Measurements from ENCODE around the gene PCARE. TPM values are rescaled to one million over a fixed set of nuclear protein-coding genes. Genes with fewer than 3 reads are reported as not detected.

The PCARE gene
- total and polyA plus RNA-seq, 2 donors (not counting 1 experiment from before 2014, with no cell fraction given), result not detected

DNA sequence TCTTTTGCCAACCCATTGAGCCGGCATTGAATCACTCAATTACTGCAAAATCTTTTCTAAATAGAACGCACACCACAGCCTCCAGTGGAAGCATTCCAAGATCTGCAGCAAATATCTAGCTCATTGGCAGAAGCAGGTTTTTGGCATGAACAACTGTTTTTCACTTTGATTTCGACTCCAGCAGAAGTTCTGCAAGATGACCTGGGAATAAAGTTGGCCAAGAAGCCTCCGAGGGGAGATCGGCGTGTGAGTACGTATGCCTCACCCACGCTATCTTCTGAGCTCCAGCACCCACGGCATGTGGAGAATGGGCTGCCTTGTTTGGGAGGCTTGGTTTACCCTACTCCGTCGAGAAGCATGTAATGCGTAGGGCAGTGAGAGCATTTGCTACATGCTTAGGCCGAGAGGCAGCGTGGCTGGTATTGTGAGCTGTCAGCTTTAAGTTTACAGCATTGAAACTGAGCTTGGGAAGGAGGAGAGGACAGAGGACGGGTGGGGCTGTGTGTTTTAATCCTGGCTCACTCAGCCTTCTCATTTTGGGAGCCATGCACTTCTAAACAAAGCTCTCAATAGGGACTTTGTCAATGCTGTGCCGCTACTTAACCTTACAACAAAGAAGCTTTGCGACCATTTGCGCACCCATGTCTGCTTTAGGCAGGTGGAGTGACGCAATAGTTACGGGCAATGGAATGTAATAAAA is 10.5 kb downstream of the PCARE start:
- ChIA-PET CTCF (no interaction called here), POLR2A (no interaction called here)
- Histone ChIP-seq H3K79me2 (ENCODE audit: control insufficient read depth, insufficient read depth, low read length) (no peaks in the 10 kb centered on the region), H3K36me3 (replicated peaks in 1 of 2; ENCODE audit: control extremely low read depth in 1 of 2, control insufficient read depth in 1 of 2, extremely low read depth in 1 of 2, insufficient read depth in 2 of 2, low read length in 1 of 2) (no peaks in the 10 kb centered on the region), H2AFZ (ENCODE audit: insufficient read depth, low read depth, low read length, poor library complexity, severe bottlenecking) (no peak overlapping the region), H4K20me1 (ENCODE audit: control insufficient read depth, insufficient read depth, low read length, poor library complexity, severe bottlenecking) (no peaks in the 10 kb centered on the region), H3K4me2 (replicated peaks; ENCODE audit: low read depth, low read length, poor library complexity, severe bottlenecking) (no peak overlapping the region), H3K4me3 (ENCODE audit: control extremely low read depth in 1 of 5, extremely low read depth in 1 of 5, insufficient read depth in 1 of 5, low read depth in 2 of 5, low read length in 4 of 5) (no peak overlapping the region), H3K9ac (ENCODE audit: low read length) (no peak overlapping the region), H3K9me3 (ENCODE audit: control extremely low read depth in 1 of 3, control insufficient read depth in 2 of 3, insufficient read depth in 1 of 3, low read length in 2 of 3) (no peaks in the 10 kb centered on the region), H3K27me3 (replicated peaks in 1 of 4; ENCODE audit: control extremely low read depth in 1 of 4, control insufficient read depth in 3 of 4, insufficient read depth in 4 of 4, low read length in 3 of 4) (no peaks in the 10 kb centered on the region), H3K4me1 (ENCODE audit: control insufficient read depth in 2 of 2, insufficient read depth in 2 of 2, low read length in 2 of 2) (no peaks in the 10 kb centered on the region), H3K27ac (ENCODE audit: low read length in 2 of 2) (no peak overlapping the region)
- intact Hi-C loops (cut with micrococcal nuclease), result no loop called here
- DNase-seq, result no peak
- 96% methylated on average over 14 of the region's 20 CpGs for WGBS (ENCODE audit: insufficient coverage)
- no peak overlapping the region for H3K27ac Mint-ChIP-seq
- no peak overlapping the region for H3K4me3 Mint-ChIP-seq
- no peaks in the 10 kb centered on the region for H3K9me3 Mint-ChIP-seq (ENCODE audit: insufficient read depth)
- ATAC-seq (ENCODE audit: low read depth), result no peak
- no peak for TF ChIP-seq EZH2 (IDR thresholded peaks at IDR 0.05; ENCODE audit: borderline replicate concordance, insufficient read depth, low read depth, low read length, poor library complexity, severe bottlenecking)
- TF ChIP-seq, protein P1, sequence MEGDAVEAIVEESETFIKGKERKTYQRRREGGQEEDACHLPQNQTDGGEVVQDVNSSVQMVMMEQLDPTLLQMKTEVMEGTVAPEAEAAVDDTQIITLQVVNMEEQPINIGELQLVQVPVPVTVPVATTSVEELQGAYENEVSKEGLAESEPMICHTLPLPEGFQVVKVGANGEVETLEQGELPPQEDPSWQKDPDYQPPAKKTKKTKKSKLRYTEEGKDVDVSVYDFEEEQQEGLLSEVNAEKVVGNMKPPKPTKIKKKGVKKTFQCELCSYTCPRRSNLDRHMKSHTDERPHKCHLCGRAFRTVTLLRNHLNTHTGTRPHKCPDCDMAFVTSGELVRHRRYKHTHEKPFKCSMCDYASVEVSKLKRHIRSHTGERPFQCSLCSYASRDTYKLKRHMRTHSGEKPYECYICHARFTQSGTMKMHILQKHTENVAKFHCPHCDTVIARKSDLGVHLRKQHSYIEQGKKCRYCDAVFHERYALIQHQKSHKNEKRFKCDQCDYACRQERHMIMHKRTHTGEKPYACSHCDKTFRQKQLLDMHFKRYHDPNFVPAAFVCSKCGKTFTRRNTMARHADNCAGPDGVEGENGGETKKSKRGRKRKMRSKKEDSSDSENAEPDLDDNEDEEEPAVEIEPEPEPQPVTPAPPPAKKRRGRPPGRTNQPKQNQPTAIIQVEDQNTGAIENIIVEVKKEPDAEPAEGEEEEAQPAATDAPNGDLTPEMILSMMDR (IDR thresholded peaks at IDR 0.05), result no peak
- H3K27me3 Mint-ChIP-seq, result no peaks in the 10 kb centered on the region
- H3K4me1 Mint-ChIP-seq, result no peaks in the 10 kb centered on the region

DNA sequence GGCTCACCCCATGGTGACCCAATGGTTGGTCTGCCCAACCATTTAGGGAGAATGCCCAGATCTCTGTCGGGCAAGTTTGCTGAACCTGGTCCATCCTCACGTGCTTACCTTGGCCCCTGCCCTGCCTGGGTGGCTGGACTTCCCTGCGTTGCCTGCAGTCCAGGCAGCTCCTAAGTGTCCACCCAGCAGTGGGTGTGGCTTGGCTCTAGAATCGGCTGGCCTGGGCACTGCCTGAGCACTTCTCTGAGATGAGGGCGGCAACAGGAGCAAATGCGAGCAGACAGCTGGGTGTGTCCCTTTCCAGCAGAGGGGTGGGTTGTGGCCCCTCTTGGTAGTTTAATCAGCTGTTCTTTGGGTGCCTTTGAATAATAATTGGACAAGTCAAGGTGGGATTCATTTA is 11.3 kb downstream of the PCARE start:
- ChIA-PET CTCF (no interaction called here), POLR2A (no interaction called here)
- Histone ChIP-seq H3K9ac (ENCODE audit: low read length) (no peak overlapping the region), H3K79me2 (ENCODE audit: control insufficient read depth, insufficient read depth, low read length) (no peaks in the 10 kb centered on the region), H3K4me2 (replicated peaks; ENCODE audit: low read depth, low read length, poor library complexity, severe bottlenecking) (no peak overlapping the region), H3K4me1 (ENCODE audit: control insufficient read depth in 2 of 2, insufficient read depth in 2 of 2, low read length in 2 of 2) (no peaks in the 10 kb centered on the region), H3K4me3 (ENCODE audit: control extremely low read depth in 1 of 5, extremely low read depth in 1 of 5, insufficient read depth in 1 of 5, low read depth in 2 of 5, low read length in 4 of 5) (no peak overlapping the region), H2AFZ (ENCODE audit: insufficient read depth, low read depth, low read length, poor library complexity, severe bottlenecking) (no peak overlapping the region), H3K27me3 (replicated peaks in 1 of 4; ENCODE audit: control extremely low read depth in 1 of 4, control insufficient read depth in 3 of 4, insufficient read depth in 4 of 4, low read length in 3 of 4) (no peaks in the 10 kb centered on the region), H3K9me3 (ENCODE audit: control extremely low read depth in 1 of 3, control insufficient read depth in 2 of 3, insufficient read depth in 1 of 3, low read length in 2 of 3) (no peaks in the 10 kb centered on the region), H3K27ac (ENCODE audit: low read length in 2 of 2) (no peak overlapping the region), H3K36me3 (replicated peaks in 1 of 2; ENCODE audit: control extremely low read depth in 1 of 2, control insufficient read depth in 1 of 2, extremely low read depth in 1 of 2, insufficient read depth in 2 of 2, low read length in 1 of 2) (no peaks in the 10 kb centered on the region), H4K20me1 (ENCODE audit: control insufficient read depth, insufficient read depth, low read length, poor library complexity, severe bottlenecking) (no peaks in the 10 kb centered on the region)
- no peak overlapping the region for H3K4me3 Mint-ChIP-seq
- no peak for ATAC-seq (ENCODE audit: low read depth)
- H3K27me3 Mint-ChIP-seq, result no peaks in the 10 kb centered on the region
- no peaks in the 10 kb centered on the region for H3K9me3 Mint-ChIP-seq (ENCODE audit: insufficient read depth)
- no peak for DNase-seq
- intact Hi-C loops (cut with micrococcal nuclease), result no loop called here
- TF ChIP-seq, protein P1 (IDR thresholded peaks at IDR 0.05), result no peak
- TF ChIP-seq EZH2 (IDR thresholded peaks at IDR 0.05; ENCODE audit: borderline replicate concordance, insufficient read depth, low read depth, low read length, poor library complexity, severe bottlenecking), result no peak
- no peaks in the 10 kb centered on the region for H3K4me1 Mint-ChIP-seq
- no peak overlapping the region for H3K27ac Mint-ChIP-seq
- 95% methylated on average over 6 of the region's 6 CpGs for WGBS (ENCODE audit: insufficient coverage)

Measured in B cell (primary cell).